ENCODE data around the gene COL11A2. TPM values are rescaled to one million over a fixed set of nuclear protein-coding genes. Genes with fewer than 3 reads are reported as not detected.

Gene COL11A2
- total and polyA plus RNA-seq, 2 experiments from 2014 or later: 1.6 to 2.7 TPM

GRCh38 chr6:33191383-33192104 is 723 bp downstream of the COL11A2 start:
- Histone ChIP-seq H2AFZ (no peak overlapping the region; the same call in 1 of the 2 replicates), H3K4me1 (ENCODE audit: insufficient read depth) (peaks cover 11% of the 10 kb centered on the region), H3K4me3 (peak overlapping the region; percentile 94), H3K4me2 (peak overlapping the region; percentile 100), H3F3A (replicated peaks; ENCODE audit: low read depth) (0 out of 2 replicates have a peak, but pooled peaks cover 2% of the 10 kb centered on the region), H3K27me3 (ENCODE audit: insufficient read depth) (peaks cover 27% of the 10 kb centered on the region), H3K79me2 (replicated peaks; ENCODE audit: insufficient read depth) (no peaks in the 10 kb centered on the region), H3K9me2 (ENCODE audit: insufficient read depth) (no peaks in the 10 kb centered on the region), H3K36me3 (ENCODE audit: insufficient read depth) (no peaks in the 10 kb centered on the region; the same call in 1 of the 2 replicates), H4K20me1 (replicated peaks; ENCODE audit: insufficient read depth) (no peaks in the 10 kb centered on the region), H3K27ac (ENCODE audit: low read depth) (no peak overlapping the region)
- peaks cover 18% of the 10 kb centered on the region for H3K27me3 Mint-ChIP-seq (ENCODE audit: insufficient read depth, low read depth, poor library complexity)
- TF ChIP-seq JUNB (IDR thresholded peaks at IDR 0.05; ENCODE audit: unreplicated experiment) (no peak), ETS1 (IDR thresholded peaks at IDR 0.05) (no peak), CTCF (conservative IDR thresholded peaks at IDR 0.05; ENCODE audit: low read depth in 2 of 2) (no peak), ZNF331 (CRISPR knock-in tag; IDR thresholded peaks at IDR 0.05; ENCODE audit: low read depth) (no peak), POLR2AphosphoS5 (IDR thresholded peaks at IDR 0.05; ENCODE audit: low read depth) (no peak), STAT1 (IDR thresholded peaks at IDR 0.05; ENCODE audit: unreplicated experiment) (no peak), NANOG (IDR thresholded peaks at IDR 0.05; ENCODE audit: borderline replicate concordance) (no peak), EZH2 (IDR thresholded peaks at IDR 0.05; ENCODE audit: low read depth, unreplicated experiment) (no peak), CREB1 (CRISPR knock-in tag; IDR thresholded peaks at IDR 0.05; ENCODE audit: low read depth) (no peak), EZH2phosphoT487 (IDR thresholded peaks at IDR 0.05; ENCODE audit: unreplicated experiment) (no peak), ZNF114 (CRISPR knock-in tag; IDR thresholded peaks at IDR 0.05) (no peak)
- TF ChIP-seq, protein P1, sequence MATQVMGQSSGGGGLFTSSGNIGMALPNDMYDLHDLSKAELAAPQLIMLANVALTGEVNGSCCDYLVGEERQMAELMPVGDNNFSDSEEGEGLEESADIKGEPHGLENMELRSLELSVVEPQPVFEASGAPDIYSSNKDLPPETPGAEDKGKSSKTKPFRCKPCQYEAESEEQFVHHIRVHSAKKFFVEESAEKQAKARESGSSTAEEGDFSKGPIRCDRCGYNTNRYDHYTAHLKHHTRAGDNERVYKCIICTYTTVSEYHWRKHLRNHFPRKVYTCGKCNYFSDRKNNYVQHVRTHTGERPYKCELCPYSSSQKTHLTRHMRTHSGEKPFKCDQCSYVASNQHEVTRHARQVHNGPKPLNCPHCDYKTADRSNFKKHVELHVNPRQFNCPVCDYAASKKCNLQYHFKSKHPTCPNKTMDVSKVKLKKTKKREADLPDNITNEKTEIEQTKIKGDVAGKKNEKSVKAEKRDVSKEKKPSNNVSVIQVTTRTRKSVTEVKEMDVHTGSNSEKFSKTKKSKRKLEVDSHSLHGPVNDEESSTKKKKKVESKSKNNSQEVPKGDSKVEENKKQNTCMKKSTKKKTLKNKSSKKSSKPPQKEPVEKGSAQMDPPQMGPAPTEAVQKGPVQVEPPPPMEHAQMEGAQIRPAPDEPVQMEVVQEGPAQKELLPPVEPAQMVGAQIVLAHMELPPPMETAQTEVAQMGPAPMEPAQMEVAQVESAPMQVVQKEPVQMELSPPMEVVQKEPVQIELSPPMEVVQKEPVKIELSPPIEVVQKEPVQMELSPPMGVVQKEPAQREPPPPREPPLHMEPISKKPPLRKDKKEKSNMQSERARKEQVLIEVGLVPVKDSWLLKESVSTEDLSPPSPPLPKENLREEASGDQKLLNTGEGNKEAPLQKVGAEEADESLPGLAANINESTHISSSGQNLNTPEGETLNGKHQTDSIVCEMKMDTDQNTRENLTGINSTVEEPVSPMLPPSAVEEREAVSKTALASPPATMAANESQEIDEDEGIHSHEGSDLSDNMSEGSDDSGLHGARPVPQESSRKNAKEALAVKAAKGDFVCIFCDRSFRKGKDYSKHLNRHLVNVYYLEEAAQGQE (IDR thresholded peaks at IDR 0.05; ENCODE audit: unreplicated experiment): no peak
- peak overlapping the region; percentile 90 for H3K4me3 Mint-ChIP-seq
- no peaks in the 10 kb centered on the region for H3K9me3 Mint-ChIP-seq
- ATAC-seq (peak; percentile 50), DNase-seq (ENCODE audit: low spot score) (peak; percentile 50)
- peaks cover 13% of the 10 kb centered on the region for H3K4me1 Mint-ChIP-seq
- H3K36me3 Mint-ChIP-seq (ENCODE audit: low read depth): peaks cover 22% of the 10 kb centered on the region
- no peak overlapping the region for H3K27ac Mint-ChIP-seq

Data from GM23338 (cell line).